ENCODE data around the gene SMIM38. TPM values are rescaled to one million over a fixed set of nuclear protein-coding genes. Genes with fewer than 3 reads are reported as not detected.
"Not testable (repeated sequence)": the region's sequence is repeated elsewhere in the genome, so short reads cannot be mapped to it uniquely, and the experiment has no call there.

SMIM38 gene
- total RNA-seq, 5 donors from 2014 or later (not counting 1 experiment from before 2014, with no cell fraction given), result 0.12 to 1.7 (median 0.92) TPM

DNA sequence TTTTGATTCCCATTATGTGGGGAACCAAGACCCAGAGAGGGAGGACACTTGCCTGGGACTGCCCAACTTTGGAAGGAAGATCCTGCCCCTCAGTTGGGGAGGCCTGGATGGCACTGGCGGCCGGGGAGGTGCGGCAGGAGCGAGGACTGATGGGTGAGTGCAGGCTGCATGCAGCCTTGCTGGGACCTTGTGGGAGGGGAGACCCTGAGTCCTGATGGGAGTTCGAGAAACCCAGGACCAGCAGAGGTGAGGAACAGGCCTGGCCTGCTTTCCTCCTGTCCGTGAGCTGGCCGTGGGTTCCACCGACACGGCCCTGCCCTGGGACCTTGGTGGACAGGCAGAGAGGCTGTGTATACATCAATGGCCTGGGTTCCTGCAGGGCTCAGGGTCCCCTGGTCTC is 19.3 kb upstream of the SMIM38 start:
- Mint-ChIP-seq H3K4me1 (peaks cover 0 to 11% (median 6%) of the 10 kb centered on the region in 3 donors), H3K36me3 (peaks cover 3% of the 10 kb centered on the region), H3K9me3 (peaks cover 0 to 5% (median 4%) of the 10 kb centered on the region in 3 donors), H3K4me3 (no peak overlapping the region), H3K27me3 (peaks cover 0 to 2% of the 10 kb centered on the region in 2 donors), H3K27ac (no peak overlapping the region)
- no peak for DNase-seq
- Histone ChIP-seq H3K27me3 (replicated peaks in 1 of 2; ENCODE audit: control insufficient read depth in 2 of 2, extremely low read depth in 1 of 2, insufficient read depth in 2 of 2, low read length in 1 of 2) (peaks cover 0 to 26% of the 10 kb centered on the region in 2 experiments), H3K9me3 (no peaks in the 10 kb centered on the region), H3K4me3 (ENCODE audit: control insufficient read depth in 1 of 2, extremely low read depth in 1 of 2, low read length in 1 of 2) (no peak overlapping the region), H3K4me1 (ENCODE audit: control insufficient read depth in 1 of 2, extremely low read depth in 1 of 2, insufficient read depth in 2 of 2, low read length in 2 of 2) (peaks cover 2 to 16% of the 10 kb centered on the region in 2 experiments), H3K36me3 (ENCODE audit: control insufficient read depth in 2 of 2, extremely low read depth in 1 of 2, insufficient read depth in 1 of 2, low read length in 1 of 2) (no peaks in the 10 kb centered on the region), H3K27ac (ENCODE audit: low read length) (no peak overlapping the region)
- WGBS (ENCODE audit: insufficient coverage), result 96% methylated on average over 9 of the region's 9 CpGs
- ATAC-seq (replicated peaks in 1 of 4), result no peak
- ChIA-PET CTCF (no interaction called here), POLR2A (interaction anchor here in 1 of 2 donors (0.6 kb wide), 1 partner anchor 202 kb away, joined by 9 read pairs; no protein-coding TSS in a partner anchor)

DNA sequence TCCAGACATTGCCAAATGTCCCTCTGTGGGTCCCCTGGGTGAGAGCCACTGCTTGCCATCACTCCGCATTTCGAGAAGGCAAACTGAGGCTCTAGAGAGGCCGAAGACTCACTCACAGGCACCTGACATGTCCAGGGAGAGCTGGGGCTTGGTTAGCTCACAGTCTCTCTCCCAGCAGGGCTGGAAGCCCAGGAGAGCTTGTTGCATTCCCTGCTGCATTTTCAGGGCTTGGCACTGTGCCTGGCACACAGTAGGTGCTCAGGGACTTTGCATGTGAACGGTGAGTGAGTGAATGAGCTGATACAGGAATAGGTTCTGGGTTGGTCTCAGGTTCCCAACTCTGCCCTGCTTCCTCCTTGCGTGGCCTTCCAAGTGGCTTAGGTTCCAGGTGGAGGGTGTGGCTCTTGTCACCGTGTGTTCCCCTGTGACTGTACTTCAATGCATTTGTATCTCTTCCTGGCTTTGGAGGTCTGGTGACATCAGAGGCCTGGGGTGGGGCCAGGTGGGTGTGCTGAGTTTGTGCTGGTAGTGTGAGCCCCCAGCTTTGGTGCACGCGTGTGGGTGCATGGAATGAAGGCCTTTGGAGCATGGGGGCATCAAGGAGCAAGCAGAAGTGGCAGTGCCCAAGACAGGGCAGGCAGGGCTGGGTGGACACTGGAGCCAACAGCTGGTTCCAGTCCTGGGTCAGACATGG is 18.4 kb upstream of the SMIM38 start:
- Histone ChIP-seq H3K27me3 (replicated peaks in 1 of 2; ENCODE audit: control insufficient read depth in 2 of 2, extremely low read depth in 1 of 2, insufficient read depth in 2 of 2, low read length in 1 of 2) (peaks cover 0 to 26% of the 10 kb centered on the region in 2 experiments), H3K4me3 (ENCODE audit: control insufficient read depth in 1 of 2, extremely low read depth in 1 of 2, low read length in 1 of 2) (no peak overlapping the region), H3K36me3 (ENCODE audit: control insufficient read depth in 2 of 2, extremely low read depth in 1 of 2, insufficient read depth in 1 of 2, low read length in 1 of 2) (no peaks in the 10 kb centered on the region), H3K4me1 (ENCODE audit: control insufficient read depth in 1 of 2, extremely low read depth in 1 of 2, insufficient read depth in 2 of 2, low read length in 2 of 2) (peaks cover 0 to 8% of the 10 kb centered on the region in 2 experiments), H3K27ac (ENCODE audit: low read length) (no peak overlapping the region), H3K9me3 (no peaks in the 10 kb centered on the region)
- Mint-ChIP-seq H3K36me3 (peaks cover 3% of the 10 kb centered on the region), H3K9me3 (peaks cover 0 to 5% (median 4%) of the 10 kb centered on the region in 3 donors), H3K4me3 (no peak overlapping the region), H3K4me1 (peaks cover 0 to 11% (median 2%) of the 10 kb centered on the region in 3 donors), H3K27ac (no peak overlapping the region), H3K27me3 (peaks cover 0 to 2% of the 10 kb centered on the region in 2 donors)
- no peak for DNase-seq
- POLR2A ChIA-PET, result interaction anchor here in 1 of 2 donors (0.6 kb wide), 1 partner anchor 201 kb away, joined by 9 read pairs; no protein-coding TSS in a partner anchor
- no peak for ATAC-seq (replicated peaks in 1 of 4)
- CTCF ChIA-PET, result no interaction called here
- WGBS (ENCODE audit: insufficient coverage), result 78% methylated on average over 8 of the region's 8 CpGs

- ATAC-seq (replicated peaks in 1 of 4) (no peak), DNase-seq (no peak)
- Histone ChIP-seq H3K27me3 (replicated peaks in 1 of 2; ENCODE audit: control insufficient read depth in 2 of 2, extremely low read depth in 1 of 2, insufficient read depth in 2 of 2, low read length in 1 of 2) (peaks cover 0 to 26% of the 10 kb centered on the region in 2 experiments), H3K27ac (ENCODE audit: low read length) (no peak overlapping the region), H3K36me3 (ENCODE audit: control insufficient read depth in 2 of 2, extremely low read depth in 1 of 2, insufficient read depth in 1 of 2, low read length in 1 of 2) (no peaks in the 10 kb centered on the region), H3K9me3 (no peaks in the 10 kb centered on the region), H3K4me1 (ENCODE audit: control insufficient read depth in 1 of 2, extremely low read depth in 1 of 2, insufficient read depth in 2 of 2, low read length in 2 of 2) (peaks cover 0 to 8% of the 10 kb centered on the region in 2 experiments), H3K4me3 (ENCODE audit: control insufficient read depth in 1 of 2, extremely low read depth in 1 of 2, low read length in 1 of 2) (no peak overlapping the region)
- peaks cover 0 to 11% (median 2%) of the 10 kb centered on the region in 3 donors for H3K4me1 Mint-ChIP-seq
- no peak overlapping the region for H3K4me3 Mint-ChIP-seq
- POLR2A ChIA-PET, result no interaction called here
- H3K9me3 Mint-ChIP-seq, result peaks cover 0 to 4% (median 4%) of the 10 kb centered on the region in 3 donors
- H3K27ac Mint-ChIP-seq, result no peak overlapping the region
- CTCF ChIA-PET, result no interaction called here
- H3K36me3 Mint-ChIP-seq, result peaks cover 3% of the 10 kb centered on the region
- WGBS (ENCODE audit: insufficient coverage), result 77% methylated on average over 2 of the region's 3 CpGs
- peaks cover 0 to 2% of the 10 kb centered on the region in 2 donors for H3K27me3 Mint-ChIP-seq
Observed at GRCh38 chr11:69138265-69138664, 17.5 kb upstream of the SMIM38 start.

- H3K9me3 Mint-ChIP-seq; H3K36me3 Mint-ChIP-seq; H3K27me3 Mint-ChIP-seq; H3K27ac Mint-ChIP-seq; H3K27ac ChIP-seq (ENCODE audit: low read length); H3K4me1 Mint-ChIP-seq; H3K36me3 ChIP-seq (ENCODE audit: control insufficient read depth in 2 of 2, extremely low read depth in 1 of 2, insufficient read depth in 1 of 2, low read length in 1 of 2); H3K4me3 Mint-ChIP-seq; H3K4me1 ChIP-seq (ENCODE audit: control insufficient read depth in 1 of 2, extremely low read depth in 1 of 2, insufficient read depth in 2 of 2, low read length in 2 of 2); POLR2A ChIA-PET; ATAC-seq (replicated peaks in 1 of 4); CTCF ChIA-PET; DNase-seq; H3K4me3 ChIP-seq (ENCODE audit: control insufficient read depth in 1 of 2, extremely low read depth in 1 of 2, low read length in 1 of 2); H3K9me3 ChIP-seq: not testable (repeated sequence)
- peaks cover 0 to 25% of the 10 kb centered on the region in 2 experiments for H3K27me3 ChIP-seq (replicated peaks in 1 of 2; ENCODE audit: control insufficient read depth in 2 of 2, extremely low read depth in 1 of 2, insufficient read depth in 2 of 2, low read length in 1 of 2)
- 100% methylated on average over 1 of the region's 7 CpGs for WGBS (ENCODE audit: insufficient coverage)
Observed at GRCh38 chr11:69140161-69140560, 15.6 kb upstream of the SMIM38 start.

DNA sequence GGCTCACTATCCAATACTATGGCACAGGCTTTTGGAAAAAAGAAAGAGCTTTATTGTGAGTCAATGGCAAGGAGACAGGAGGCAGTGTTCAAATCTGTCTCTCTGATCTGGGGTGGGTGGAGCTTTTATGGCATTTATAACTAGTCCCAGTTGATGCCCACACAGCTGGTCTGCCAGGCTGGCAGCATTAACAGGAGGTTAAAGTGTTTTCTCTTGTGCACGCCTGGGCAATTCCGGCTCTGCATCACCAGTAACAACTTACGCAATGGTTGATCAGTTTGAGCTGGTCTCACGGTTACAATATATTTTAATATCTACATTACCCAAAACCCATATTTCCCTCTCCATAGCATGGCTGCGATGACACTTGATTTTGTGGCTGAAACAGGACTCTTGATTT is 15.1 kb upstream of the SMIM38 start:
- peaks cover 0 to 2% of the 10 kb centered on the region in 2 donors for H3K27me3 Mint-ChIP-seq
- peaks cover 2 to 3% (median 3%) of the 10 kb centered on the region in 3 donors for H3K9me3 Mint-ChIP-seq
- no peak overlapping the region for H3K4me3 Mint-ChIP-seq
- H3K36me3 Mint-ChIP-seq, result peaks cover 7% of the 10 kb centered on the region
- Histone ChIP-seq H3K9me3 (no peaks in the 10 kb centered on the region), H3K4me1 (ENCODE audit: control insufficient read depth in 1 of 2, extremely low read depth in 1 of 2, insufficient read depth in 2 of 2, low read length in 2 of 2) (peaks cover 0 to 8% of the 10 kb centered on the region in 2 experiments), H3K27ac (ENCODE audit: low read length) (no peak overlapping the region), H3K36me3 (ENCODE audit: control insufficient read depth in 2 of 2, extremely low read depth in 1 of 2, insufficient read depth in 1 of 2, low read length in 1 of 2) (no peaks in the 10 kb centered on the region), H3K4me3 (ENCODE audit: control insufficient read depth in 1 of 2, extremely low read depth in 1 of 2, low read length in 1 of 2) (no peak overlapping the region), H3K27me3 (replicated peaks in 1 of 2; ENCODE audit: control insufficient read depth in 2 of 2, extremely low read depth in 1 of 2, insufficient read depth in 2 of 2, low read length in 1 of 2) (peaks cover 0 to 20% of the 10 kb centered on the region in 2 experiments)
- POLR2A ChIA-PET, result no interaction called here
- DNase-seq, result no peak
- H3K4me1 Mint-ChIP-seq, result peaks cover 0 to 5% (median 0%) of the 10 kb centered on the region in 3 donors
- ATAC-seq (replicated peaks in 1 of 4), result no peak
- CTCF ChIA-PET, result no interaction called here
- 90% methylated on average over 4 of the region's 5 CpGs for WGBS (ENCODE audit: insufficient coverage)
- H3K27ac Mint-ChIP-seq, result no peak overlapping the region

- H3K36me3 ChIP-seq (ENCODE audit: control insufficient read depth in 2 of 2, extremely low read depth in 1 of 2, insufficient read depth in 1 of 2, low read length in 1 of 2), result no peaks in the 10 kb centered on the region
- Mint-ChIP-seq H3K4me1 (peaks cover 0 to 5% (median 0%) of the 10 kb centered on the region in 3 donors), H3K36me3 (peaks cover 14% of the 10 kb centered on the region), H3K27ac (no peak overlapping the region), H3K4me3 (no peak overlapping the region), H3K9me3 (peaks cover 11 to 14% (median 12%) of the 10 kb centered on the region in 3 donors), H3K27me3 (peaks cover 0 to 2% of the 10 kb centered on the region in 2 donors)
- peaks cover 0 to 13% of the 10 kb centered on the region in 2 experiments for H3K27me3 ChIP-seq (replicated peaks in 1 of 2; ENCODE audit: control insufficient read depth in 2 of 2, extremely low read depth in 1 of 2, insufficient read depth in 2 of 2, low read length in 1 of 2)
- CTCF ChIA-PET, result no interaction called here
- H3K27ac ChIP-seq (ENCODE audit: low read length), result no peak overlapping the region
- WGBS (ENCODE audit: insufficient coverage), result 27% methylated on average over 2 of the region's 8 CpGs
- POLR2A ChIA-PET, result no interaction called here
- peaks cover 0 to 8% of the 10 kb centered on the region in 2 experiments for H3K4me1 ChIP-seq (ENCODE audit: control insufficient read depth in 1 of 2, extremely low read depth in 1 of 2, insufficient read depth in 2 of 2, low read length in 2 of 2)
- H3K9me3 ChIP-seq, result no peaks in the 10 kb centered on the region
- DNase-seq (no peak), ATAC-seq (replicated peaks in 1 of 4) (no peak)
- H3K4me3 ChIP-seq (ENCODE audit: control insufficient read depth in 1 of 2, extremely low read depth in 1 of 2, low read length in 1 of 2), result no peak overlapping the region
Observed at GRCh38 chr11:69141742-69142141, 14.0 kb upstream of the SMIM38 start.

Measured in T-cell (primary cell).